Trophoblast cell (in vitro differentiated cells and primary cell): Measurements from ENCODE around the gene THSD4.

Experiments used
- DNase-seq, 2 donors: peaks; one replicate each; pipeline ENCODE4 v3.0.0-alpha.2; 2016
- H2AFZ ChIP-seq: 2 replicates; pipeline ENCODE4 v1.6.1; 2013; ENCODE audit warnings: low read length, moderate library complexity, mild to moderate bottlenecking; ENCODE audit not compliant: insufficient read depth, poor library complexity
- H2AK5ac ChIP-seq: 2 replicates; pipeline ENCODE4 v1.6.1; 2013; ENCODE audit warnings: mild to moderate bottlenecking, low read length
- H2BK120ac ChIP-seq: 2 replicates; pipeline ENCODE4 v1.6.1; 2013; ENCODE audit warnings: low read length, mild to moderate bottlenecking, moderate library complexity; ENCODE audit not compliant: insufficient read depth, poor library complexity
- H2BK12ac ChIP-seq: 2 replicates; pipeline ENCODE4 v1.6.1; 2013; ENCODE audit warnings: mild to moderate bottlenecking, low read length, moderate library complexity
- H2BK5ac ChIP-seq: 2 replicates; pipeline ENCODE4 v1.6.1; 2013; ENCODE audit warnings: low read length, low read depth, moderate library complexity, mild to moderate bottlenecking; ENCODE audit not compliant: poor library complexity
- H3K14ac ChIP-seq: 2 replicates; pipeline ENCODE4 v1.6.1; 2013; ENCODE audit warnings: mild to moderate bottlenecking, low read length
- H3K18ac ChIP-seq: 2 replicates; pipeline ENCODE4 v1.6.1; 2013; ENCODE audit warnings: mild to moderate bottlenecking, low read length
- H3K23ac ChIP-seq: 2 replicates; pipeline ENCODE4 v1.6.1; 2013; ENCODE audit warnings: low read length
- H3K27ac ChIP-seq: 2 replicates; pipeline ENCODE4 v1.5.1; 2013; ENCODE audit warnings: low read depth, mild to moderate bottlenecking, inconsistent platforms, low read length, moderate library complexity
- H3K27me3 ChIP-seq: 2 replicates; pipeline ENCODE4 v1.6.1; 2013; ENCODE audit warnings: inconsistent platforms, mild to moderate bottlenecking, low read length, moderate library complexity; ENCODE audit not compliant: insufficient read depth
- H3K36me3 ChIP-seq, 2 experiments: 1 replicate in 1 of 2; 2 replicates in 1 of 2; pipeline ENCODE4 v1.6.1; 2013; ENCODE audit warnings: low read length in 2 of 2, mild to moderate bottlenecking in 2 of 2, moderate library complexity in 1 of 2; ENCODE audit not compliant: insufficient read depth in 2 of 2, control insufficient read depth in 1 of 2
- H3K4ac ChIP-seq: 2 replicates; pipeline ENCODE4 v1.6.1; 2013; ENCODE audit warnings: low read depth, mild to moderate bottlenecking, low read length, moderate library complexity
- H3K4me1 ChIP-seq, 2 experiments: 1 replicate in 1 of 2; 2 replicates in 1 of 2; pipeline ENCODE4 v1.6.1; 2013; ENCODE audit warnings: low read length in 2 of 2, mild to moderate bottlenecking in 2 of 2, moderate library complexity in 1 of 2; ENCODE audit not compliant: insufficient read depth in 2 of 2, control insufficient read depth in 1 of 2
- H3K4me2 ChIP-seq: 2 replicates; pipeline ENCODE4 v1.6.1; 2013; ENCODE audit warnings: inconsistent platforms, mild to moderate bottlenecking, low read length, moderate library complexity
- H3K4me3 ChIP-seq: 2 replicates; pipeline ENCODE4 v1.5.1; 2013; ENCODE audit warnings: mild to moderate bottlenecking, low read depth, low read length, inconsistent platforms
- H3K79me1 ChIP-seq: one replicate; pipeline ENCODE4 v1.6.1; 2013; ENCODE audit warnings: low read length
- H3K79me2 ChIP-seq: 2 replicates; pipeline ENCODE4 v1.6.1; 2013; ENCODE audit warnings: low read length, mild to moderate bottlenecking; ENCODE audit not compliant: control insufficient read depth, insufficient read depth, poor library complexity
- H3K9ac ChIP-seq: 2 replicates; pipeline ENCODE4 v1.6.1; 2013; ENCODE audit warnings: mild to moderate bottlenecking, low read length
- H3K9me3 ChIP-seq: 2 replicates; pipeline ENCODE4 v1.6.1; 2013; ENCODE audit warnings: low read depth, mild to moderate bottlenecking, control low read depth, inconsistent platforms, low read length; ENCODE audit not compliant: insufficient read depth
- H4K12ac ChIP-seq: 2 replicates; pipeline ENCODE4 v1.6.1; 2013; ENCODE audit warnings: low read depth, mild to moderate bottlenecking, low read length, moderate library complexity
- H4K8ac ChIP-seq: 2 replicates; pipeline ENCODE4 v1.6.1; 2013; ENCODE audit warnings: low read depth, mild to moderate bottlenecking, low read length, moderate library complexity
- H4K91ac ChIP-seq: one replicate; pipeline ENCODE4 v1.6.1; 2013; ENCODE audit warnings: low read depth, mild to moderate bottlenecking, low read length, moderate library complexity
- WGBS: extraction: QIAGEN DNeasy Blood & Tissue Kit; methylation state at CpG from one replicate; pipeline ENCODE4 v1.1.7; 2013; ENCODE audit warnings: missing lambda C conversion rate; ENCODE audit not compliant: insufficient read length, insufficient coverage; ENCODE audit errors: extremely low coverage; 5-methylcytosine and 5-hydroxymethylcytosine counted together

Gene THSD4

GRCh38 chr15:71330638-71331162 is 215.4 kb downstream of the THSD4 start:
- H4K8ac ChIP-seq = no peak overlapping the region
- no peak overlapping the region for H4K91ac ChIP-seq
- no peak overlapping the region for H3K23ac ChIP-seq
- H2BK120ac ChIP-seq = no peak overlapping the region
- no peak overlapping the region for H3K18ac ChIP-seq
- no peaks in the 10 kb centered on the region for H3K79me2 ChIP-seq
- H3K27ac ChIP-seq = no peak overlapping the region
- peaks cover 7 to 9% of the 10 kb centered on the region in 2 experiments for H3K4me1 ChIP-seq
- H2AFZ ChIP-seq = no peak overlapping the region
- H3K4me3 ChIP-seq = no peak overlapping the region
- no peaks in the 10 kb centered on the region for H3K9me3 ChIP-seq
- WGBS = no CpG with 5 or more reads among the region's 11 CpGs
- no peak for DNase-seq
- no peaks in the 10 kb centered on the region for H3K27me3 ChIP-seq
- no peak overlapping the region for H2BK5ac ChIP-seq
- H4K12ac ChIP-seq = no peak overlapping the region
- H3K79me1 ChIP-seq = no peaks in the 10 kb centered on the region
- H3K14ac ChIP-seq = no peak overlapping the region
- H2AK5ac ChIP-seq = no peak overlapping the region
- H3K9ac ChIP-seq = no peak overlapping the region
- no peak overlapping the region for H2BK12ac ChIP-seq
- no peak overlapping the region for H3K4me2 ChIP-seq
- H3K4ac ChIP-seq = no peak overlapping the region
- H3K36me3 ChIP-seq = no peaks in the 10 kb centered on the region

DNA sequence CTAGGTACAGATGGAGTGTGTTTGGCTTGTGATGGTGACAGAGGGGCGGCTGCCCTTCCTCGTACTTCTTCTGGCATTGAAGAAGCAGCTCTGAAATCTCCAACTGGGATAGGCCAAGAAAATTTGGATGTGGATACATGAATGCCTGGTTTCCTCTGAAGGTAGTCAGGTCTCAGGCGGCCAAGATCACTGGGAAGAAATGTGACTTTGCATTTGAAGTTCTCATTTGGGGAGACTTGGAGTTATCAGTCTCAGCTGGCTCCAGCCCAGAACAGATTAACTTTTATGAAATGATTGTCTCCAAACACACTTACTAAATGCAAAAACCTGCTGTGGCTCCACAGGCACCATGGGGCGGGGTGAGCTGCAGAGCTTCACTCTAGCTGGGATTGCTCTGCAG is 215.9 kb downstream of the THSD4 start:
- Histone ChIP-seq H3K9me3 (no peaks in the 10 kb centered on the region), H3K36me3 (no peaks in the 10 kb centered on the region), H3K9ac (no peak overlapping the region), H3K27me3 (no peaks in the 10 kb centered on the region), H2BK12ac (no peak overlapping the region), H3K4me2 (no peak overlapping the region), H3K27ac (no peak overlapping the region), H3K18ac (no peak overlapping the region), H3K14ac (no peak overlapping the region), H3K4me3 (no peak overlapping the region), H3K79me2 (no peaks in the 10 kb centered on the region), H3K79me1 (no peaks in the 10 kb centered on the region), H2BK120ac (no peak overlapping the region), H3K4ac (no peak overlapping the region), H3K23ac (no peak overlapping the region), H4K8ac (no peak overlapping the region), H2BK5ac (no peak overlapping the region), H4K12ac (no peak overlapping the region), H2AFZ (no peak overlapping the region), H3K4me1 (peaks cover 7 to 9% of the 10 kb centered on the region in 2 experiments), H4K91ac (no peak overlapping the region), H2AK5ac (no peak overlapping the region)
- DNase-seq = no peak
- no CpG with 5 or more reads among the region's 4 CpGs for WGBS

- Histone ChIP-seq H3K14ac (no peak overlapping the region), H3K4me3 (no peak overlapping the region), H2BK12ac (no peak overlapping the region), H2AK5ac (no peak overlapping the region), H3K36me3 (no peaks in the 10 kb centered on the region), H4K12ac (no peak overlapping the region), H3K27ac (no peak overlapping the region), H2BK5ac (no peak overlapping the region), H2AFZ (no peak overlapping the region), H4K91ac (no peak overlapping the region), H3K4me2 (no peak overlapping the region), H3K79me1 (peaks cover 5% of the 10 kb centered on the region), H3K9me3 (no peaks in the 10 kb centered on the region), H3K27me3 (no peaks in the 10 kb centered on the region), H3K4ac (no peak overlapping the region), H3K9ac (no peak overlapping the region), H3K18ac (no peak overlapping the region), H3K23ac (no peak overlapping the region), H3K79me2 (no peaks in the 10 kb centered on the region), H2BK120ac (no peak overlapping the region), H3K4me1 (peaks cover 13 to 16% of the 10 kb centered on the region in 2 experiments), H4K8ac (no peak overlapping the region)
- WGBS = no CpG with 5 or more reads among the region's 8 CpGs
- DNase-seq = peak; percentile 36 to 79
Observed at GRCh38 chr15:71332431-71333004, 217.2 kb downstream of the THSD4 start.

DNA sequence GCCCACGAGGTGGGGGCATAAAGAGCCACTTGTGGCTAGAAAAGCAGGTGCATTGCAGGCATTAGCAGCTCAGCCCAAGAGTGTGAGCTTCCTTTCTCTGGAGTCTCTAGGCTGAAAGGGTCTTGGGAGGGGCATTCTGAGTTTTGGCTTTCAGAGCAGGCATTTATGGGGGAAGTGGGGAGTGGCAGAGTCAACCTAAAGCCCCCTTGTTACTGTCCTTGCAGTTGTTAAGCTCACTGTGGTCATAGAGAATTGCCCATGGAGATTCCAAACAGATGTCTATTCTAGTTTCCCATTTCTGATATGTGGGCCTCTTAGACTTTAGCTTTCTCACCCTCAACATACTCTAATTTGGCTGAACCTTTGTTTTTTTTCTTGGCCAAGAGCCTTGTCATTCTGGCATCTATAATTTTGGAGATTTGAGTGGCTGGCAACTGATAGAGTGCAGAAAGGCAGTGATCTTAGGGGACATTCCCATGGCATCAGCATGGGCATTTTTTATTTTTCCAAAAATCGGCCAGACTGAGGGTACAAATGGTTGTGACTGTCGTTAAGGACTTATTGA is 217.9 kb downstream of the THSD4 start:
- Histone ChIP-seq H3K4me1 (peaks cover 18 to 22% of the 10 kb centered on the region in 2 experiments), H3K4me2 (no peak overlapping the region), H2AFZ (no peak overlapping the region), H2BK120ac (no peak overlapping the region), H3K27me3 (no peaks in the 10 kb centered on the region), H3K79me1 (peaks cover 10% of the 10 kb centered on the region), H4K12ac (no peak overlapping the region), H2AK5ac (no peak overlapping the region), H3K4me3 (no peak overlapping the region), H3K23ac (no peak overlapping the region), H2BK5ac (no peak overlapping the region), H3K9me3 (no peaks in the 10 kb centered on the region), H3K36me3 (no peaks in the 10 kb centered on the region), H3K9ac (no peak overlapping the region), H3K27ac (no peak overlapping the region), H3K79me2 (no peaks in the 10 kb centered on the region), H3K4ac (no peak overlapping the region), H3K14ac (no peak overlapping the region), H2BK12ac (no peak overlapping the region), H4K8ac (no peak overlapping the region), H4K91ac (no peak overlapping the region), H3K18ac (no peak overlapping the region)
- no peak for DNase-seq
- WGBS = no CpG with 5 or more reads among the region's 3 CpGs
